ENCODE measurements around the gene RPS18.

DNA sequence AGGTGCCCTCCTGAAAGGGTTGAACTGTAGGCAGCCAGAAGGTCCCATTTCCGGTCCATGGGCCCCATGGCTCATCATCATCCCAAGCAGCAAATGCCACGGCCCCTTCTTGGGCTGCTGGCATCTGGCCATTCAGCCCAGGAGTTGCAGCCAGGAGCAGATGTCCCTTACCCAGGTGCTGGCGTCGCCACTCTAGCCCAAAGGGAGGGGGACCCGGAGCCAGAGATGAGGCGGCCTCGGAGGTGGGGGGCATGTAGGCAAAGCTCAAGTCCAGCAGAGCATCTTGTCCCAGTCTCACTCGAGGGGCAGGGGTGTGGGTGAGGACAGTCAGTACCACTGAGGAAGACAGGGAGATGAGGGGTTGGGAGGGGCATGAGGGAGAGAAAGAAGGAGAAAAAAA is 33.2 kb downstream of the RPS18 start:
- TF ChIP-seq, protein P1, sequence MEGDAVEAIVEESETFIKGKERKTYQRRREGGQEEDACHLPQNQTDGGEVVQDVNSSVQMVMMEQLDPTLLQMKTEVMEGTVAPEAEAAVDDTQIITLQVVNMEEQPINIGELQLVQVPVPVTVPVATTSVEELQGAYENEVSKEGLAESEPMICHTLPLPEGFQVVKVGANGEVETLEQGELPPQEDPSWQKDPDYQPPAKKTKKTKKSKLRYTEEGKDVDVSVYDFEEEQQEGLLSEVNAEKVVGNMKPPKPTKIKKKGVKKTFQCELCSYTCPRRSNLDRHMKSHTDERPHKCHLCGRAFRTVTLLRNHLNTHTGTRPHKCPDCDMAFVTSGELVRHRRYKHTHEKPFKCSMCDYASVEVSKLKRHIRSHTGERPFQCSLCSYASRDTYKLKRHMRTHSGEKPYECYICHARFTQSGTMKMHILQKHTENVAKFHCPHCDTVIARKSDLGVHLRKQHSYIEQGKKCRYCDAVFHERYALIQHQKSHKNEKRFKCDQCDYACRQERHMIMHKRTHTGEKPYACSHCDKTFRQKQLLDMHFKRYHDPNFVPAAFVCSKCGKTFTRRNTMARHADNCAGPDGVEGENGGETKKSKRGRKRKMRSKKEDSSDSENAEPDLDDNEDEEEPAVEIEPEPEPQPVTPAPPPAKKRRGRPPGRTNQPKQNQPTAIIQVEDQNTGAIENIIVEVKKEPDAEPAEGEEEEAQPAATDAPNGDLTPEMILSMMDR (IDR thresholded peaks at IDR 0.05; ENCODE audit: insufficient read depth, low read length, poor library complexity, severe bottlenecking) = no peak
- no peak for TF ChIP-seq EZH2phosphoT487 (conservative IDR thresholded peaks at IDR 0.05; ENCODE audit: low read length)

All from SU-DHL-6 (cell line).